GM12891 (cell line): ENCODE results near the gene ATP5PO.

Experiments
- DNase-seq: peaks from one replicate; pipeline ENCODE4 v3.0.0; 2011; ENCODE audit warnings: low spot score; ENCODE audit not compliant: insufficient read length
- FAIRE-seq: peaks from 2 replicates; lab custom pipeline; 2011; peaks lifted over from hg19 to GRCh38; lab: Jason Lieb, UNC
- PAX5 ChIP-seq: IDR thresholded peaks from 2 replicates; pipeline ENCODE4 v1.6.1; 2011; ENCODE audit warnings: low read length, moderate library complexity, mild to moderate bottlenecking; ENCODE audit not compliant: insufficient read depth, severe bottlenecking
- POLR2A ChIP-seq: IDR thresholded peaks from 2 replicates; pipeline ENCODE4 v1.6.1; 2011; ENCODE audit warnings: low read depth, low read length, control low read depth
- POLR2AphosphoS5 ChIP-seq: IDR thresholded peaks from 2 replicates; pipeline ENCODE4 v1.6.1; 2011; ENCODE audit warnings: low read depth, low read length, control low read depth
- POU2F2 ChIP-seq: IDR thresholded peaks from 2 replicates; pipeline ENCODE4 v1.6.1; 2011; ENCODE audit warnings: low read depth, mild to moderate bottlenecking, control low read depth, low read length, moderate library complexity
- SPI1 ChIP-seq: IDR thresholded peaks from 2 replicates; pipeline ENCODE4 v1.6.1; 2011; ENCODE audit warnings: low read depth, low read length, control low read depth
- TAF1 ChIP-seq: IDR thresholded peaks from 2 replicates; pipeline ENCODE4 v1.6.1; 2011; ENCODE audit warnings: low read depth, low read length, control low read depth

Gene ATP5PO

GRCh38 chr21:33899199-33899598, 16.4 kb downstream of the ATP5PO start:
- TF ChIP-seq POLR2AphosphoS5 (no peak), POU2F2 (no peak), PAX5 (no peak), POLR2A (no peak), TAF1 (no peak), SPI1 (no peak)
- no peak for DNase-seq
- no peak for FAIRE-seq

- no peak for FAIRE-seq
- TF ChIP-seq SPI1 (no peak), POU2F2 (no peak), POLR2AphosphoS5 (no peak), TAF1 (no peak), PAX5 (no peak), POLR2A (no peak)
- DNase-seq = no peak
These were observed 17.0 kb downstream of the ATP5PO start for GRCh38 chr21:33898586-33898985.

GRCh38 chr21:33897739-33898138, 17.9 kb downstream of the ATP5PO start:
- FAIRE-seq = no peak

GRCh38 chr21:33897098-33897497, 18.5 kb downstream of the ATP5PO start:
- TF ChIP-seq POLR2AphosphoS5 (no peak), SPI1 (no peak)
- DNase-seq (no peak), FAIRE-seq (no peak)

More at GRCh38 chr21:33897739-33898138, 17.9 kb downstream of the ATP5PO start:
- DNase-seq = no peak
- TF ChIP-seq POLR2AphosphoS5 (no peak), SPI1 (no peak), POLR2A (no peak), TAF1 (no peak), PAX5 (no peak), POU2F2 (no peak)

GRCh38 chr21:33896691-33897090, 18.9 kb downstream of the ATP5PO start:
- no peak for TF ChIP-seq TAF1
- TF ChIP-seq PAX5 = no peak
- TF ChIP-seq POLR2AphosphoS5 = no peak
- no peak for TF ChIP-seq POLR2A
- TF ChIP-seq SPI1 = no peak
- no peak for TF ChIP-seq POU2F2
- no peak for DNase-seq
- no peak for FAIRE-seq

- TF ChIP-seq POU2F2 = no peak
- no peak for TF ChIP-seq PAX5
- TF ChIP-seq TAF1 = no peak
- FAIRE-seq (peak; percentile 92), DNase-seq (no peak)
These were observed 20.2 kb downstream of the ATP5PO start for GRCh38 chr21:33895356-33895755.

- no peak for TF ChIP-seq POLR2AphosphoS5
- no peak for TF ChIP-seq POLR2A
- no peak for TF ChIP-seq SPI1
- FAIRE-seq (peak; percentile 78), DNase-seq (peak; percentile 60)
These were observed 20.8 kb downstream of the ATP5PO start for GRCh38 chr21:33894736-33895288.

GRCh38 chr21:33893917-33894316, 21.7 kb downstream of the ATP5PO start:
- DNase-seq (no peak), FAIRE-seq (no peak)
- no peak for TF ChIP-seq POU2F2
- no peak for TF ChIP-seq SPI1
- no peak for TF ChIP-seq POLR2A
- TF ChIP-seq TAF1 = no peak
- no peak for TF ChIP-seq PAX5
- no peak for TF ChIP-seq POLR2AphosphoS5

GRCh38 chr21:33892853-33893252, 22.8 kb downstream of the ATP5PO start:
- DNase-seq (no peak), FAIRE-seq (no peak)
- no peak for TF ChIP-seq PAX5
- TF ChIP-seq POLR2AphosphoS5 = no peak
- TF ChIP-seq SPI1 = no peak
- no peak for TF ChIP-seq TAF1
- no peak for TF ChIP-seq POLR2A
- no peak for TF ChIP-seq POU2F2

GRCh38 chr21:33890187-33890586, 25.4 kb downstream of the ATP5PO start:
- no peak for FAIRE-seq
- DNase-seq = no peak
- no peak for TF ChIP-seq TAF1
- no peak for TF ChIP-seq POLR2AphosphoS5
- TF ChIP-seq POU2F2 = no peak
- no peak for TF ChIP-seq POLR2A
- no peak for TF ChIP-seq PAX5
- no peak for TF ChIP-seq SPI1

GRCh38 chr21:33886321-33886720, 29.3 kb downstream of the ATP5PO start:
- TF ChIP-seq POLR2AphosphoS5 = no peak
- DNase-seq = no peak
- FAIRE-seq = no peak
